Measurements from ENCODE around the gene DYRK1B.

The DYRK1B gene

DNA sequence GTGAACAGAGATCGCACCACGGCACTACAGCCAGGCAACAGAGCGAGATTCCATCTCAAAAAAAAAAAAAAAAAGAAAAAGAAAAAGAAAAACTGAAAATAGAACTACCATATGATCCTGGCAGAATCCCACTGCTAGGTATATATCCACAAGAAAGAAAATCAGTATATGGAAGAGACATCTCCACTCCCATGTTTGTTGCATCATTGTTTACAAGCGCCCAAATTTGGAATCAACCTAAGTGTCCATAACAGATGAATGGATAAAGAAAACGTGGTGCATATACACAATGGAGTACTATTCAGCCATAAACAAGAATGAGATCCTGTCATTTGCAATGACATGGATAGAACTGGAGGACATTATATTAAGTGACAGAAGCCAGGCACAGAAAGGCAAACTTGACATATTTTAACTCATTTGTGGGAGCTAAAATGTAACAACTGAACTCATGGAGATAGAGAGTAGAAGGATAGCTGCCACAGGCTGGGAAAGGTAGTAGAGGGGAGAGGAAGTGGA lies 26.1 kb downstream of the DYRK1B start:
- DNase-seq, result no peak

DNA sequence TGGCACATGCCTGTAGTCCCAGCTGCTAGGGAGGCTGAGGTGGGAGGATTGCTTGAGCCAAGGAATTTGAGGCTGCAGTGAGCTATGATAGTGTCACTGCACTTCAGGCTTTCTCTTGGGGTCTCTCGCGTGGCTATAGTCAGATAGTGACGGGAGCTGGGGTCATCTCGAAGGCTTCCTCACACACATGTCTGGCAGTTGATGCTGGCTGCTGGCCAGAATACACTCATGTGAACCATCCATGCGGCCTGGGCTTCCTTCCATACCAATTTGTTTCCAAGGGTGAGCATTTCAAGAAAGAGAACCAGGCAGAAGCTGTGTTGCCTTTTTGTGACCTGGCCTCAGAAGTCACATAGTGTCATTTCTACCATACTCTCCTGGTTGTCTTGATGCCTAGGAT lies 28.9 kb downstream of the DYRK1B start:
- DNase-seq, result no peak

GRCh38 chr19:39802958-39803357 lies 31.0 kb downstream of the DYRK1B start:
- no peak for DNase-seq

DNA sequence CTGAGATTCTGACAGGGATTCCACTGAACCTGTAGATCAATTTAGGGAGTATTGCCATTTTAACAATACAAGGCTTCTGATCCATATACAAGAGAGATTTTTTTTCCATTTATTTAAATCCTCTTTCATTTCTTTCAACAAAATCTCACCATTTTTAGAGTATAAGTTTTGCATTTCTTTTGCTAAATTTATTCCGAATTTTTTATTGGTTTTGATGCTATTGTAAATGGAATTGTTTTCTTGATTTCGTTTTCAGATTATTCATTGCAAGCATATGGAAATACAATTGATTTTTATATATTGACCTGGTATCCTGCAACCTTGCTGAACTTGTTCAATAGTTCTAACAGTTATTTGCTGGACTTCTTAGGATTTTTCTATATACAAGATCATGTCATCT lies 36.9 kb downstream of the DYRK1B start:
- no peak for DNase-seq

- DNase-seq, result no peak
Measured at GRCh38 chr19:39796000-39796498, 37.9 kb downstream of the DYRK1B start.

- no peak for DNase-seq
Measured at GRCh38 chr19:39795001-39795400, 39.0 kb downstream of the DYRK1B start.

DNA sequence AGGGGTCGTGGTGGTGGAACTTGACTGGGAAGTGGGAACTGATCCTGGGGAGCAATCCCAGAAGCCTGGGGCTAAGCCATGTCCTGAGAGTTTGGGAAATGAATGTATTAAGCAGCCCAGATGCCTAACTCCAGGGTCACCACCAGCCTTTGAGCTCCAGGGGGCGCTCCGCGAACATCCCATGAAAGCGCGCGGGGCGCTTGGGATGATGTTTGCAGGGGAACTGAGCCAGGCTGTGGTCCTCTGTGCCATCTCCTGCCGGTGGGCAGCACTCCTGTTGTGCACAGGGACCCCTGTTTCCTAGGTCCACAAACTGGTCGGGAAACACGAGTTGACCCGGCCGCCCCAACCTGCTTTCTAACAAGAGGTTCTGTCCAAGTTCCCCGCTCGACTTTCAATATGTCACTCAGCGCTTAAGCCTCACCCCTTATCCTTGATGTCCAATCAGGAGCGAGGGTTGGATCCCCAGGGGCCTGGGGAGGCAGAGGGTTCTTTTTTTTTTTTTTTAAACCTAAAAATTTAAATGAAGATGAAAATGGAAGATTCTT lies 40.9 kb downstream of the DYRK1B start:
- peak; percentile 43 for DNase-seq

DNA sequence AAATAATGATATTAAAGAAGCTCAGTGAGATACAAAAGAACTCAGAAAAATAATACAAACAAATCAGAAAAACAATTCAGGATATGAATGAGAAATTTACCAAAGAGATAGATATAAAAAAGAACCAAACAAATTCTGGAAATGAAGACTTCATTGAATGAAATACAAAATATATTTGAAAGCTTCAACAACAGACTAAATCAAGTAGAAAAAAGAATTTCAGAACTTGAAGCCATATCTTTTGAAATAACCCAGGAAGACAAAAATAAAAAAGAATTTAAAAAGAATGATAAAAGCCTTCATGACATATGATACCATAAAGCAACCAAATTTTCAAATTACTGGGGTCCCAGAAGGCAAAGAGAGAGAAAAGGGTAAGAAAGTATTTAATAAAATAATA lies 45.7 kb downstream of the DYRK1B start:
- no peak for DNase-seq

GRCh38 chr19:39780894-39781293 lies 53.1 kb downstream of the DYRK1B start:
- DNase-seq, result no peak

- no peak for DNase-seq
Measured at GRCh38 chr19:39778763-39779162, 55.2 kb downstream of the DYRK1B start, which contains the start of gene LEUTX. Gene LEUTX (plus strand): TSS chr19:39778854. CDS start chr19:39778921, 67 bp downstream.

Measured in NCI-H226 (cell line).